Stimulated activated naive CD8-positive, alpha-beta T cell treated with anti-CD3 and anti-CD28 coated beads, Interleukin-15, Interleukin-2, amounts not matched to agents 100 ng/mL and 50 ng/mL, for 24 hours (primary cell): ENCODE results near the gene TRERF1.

Experiments used
- H3K27ac Mint-ChIP-seq: one replicate; pipeline ENCODE4 v1.8.0; 2021; ENCODE audit warnings: mild to moderate bottlenecking, mixed read lengths
- H3K27me3 Mint-ChIP-seq: one replicate; pipeline ENCODE4 v1.8.0; 2021; ENCODE audit warnings: mixed read lengths
- H3K36me3 Mint-ChIP-seq: one replicate; pipeline ENCODE4 v1.8.0; 2021; ENCODE audit warnings: low read depth, mixed read lengths
- H3K4me1 Mint-ChIP-seq: one replicate; pipeline ENCODE4 v1.8.0; 2021; ENCODE audit warnings: low read depth, mixed read lengths
- H3K4me3 Mint-ChIP-seq: one replicate; pipeline ENCODE4 v1.8.0; 2021; ENCODE audit warnings: mild to moderate bottlenecking, mixed read lengths
- H3K9me3 Mint-ChIP-seq: one replicate; pipeline ENCODE4 v1.8.0; 2021; ENCODE audit warnings: mixed read lengths

The TRERF1 gene

DNA sequence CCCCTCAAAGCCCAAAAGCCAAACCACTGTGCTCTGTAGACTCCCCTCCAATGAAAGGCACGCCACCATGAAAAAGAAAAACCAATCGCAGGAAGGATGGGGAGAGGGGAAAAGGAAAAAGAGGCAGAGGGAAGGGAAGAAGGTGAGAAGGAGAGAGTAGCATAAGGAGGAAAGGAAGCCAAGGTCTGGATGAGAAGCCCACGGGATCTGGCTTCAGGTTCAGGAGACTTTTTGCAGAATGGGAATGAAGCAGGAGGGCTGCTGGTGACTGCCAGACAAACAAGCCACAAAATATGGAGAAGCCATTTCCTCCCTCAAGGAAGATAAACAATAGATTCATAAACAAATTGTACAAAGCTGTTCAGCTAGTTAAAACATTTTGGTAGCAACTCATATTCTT is 155.1 kb downstream of the TRERF1 start:
- no peak overlapping the region for H3K27ac Mint-ChIP-seq
- H3K27me3 Mint-ChIP-seq, result no peaks in the 10 kb centered on the region
- peaks cover 7% of the 10 kb centered on the region for H3K36me3 Mint-ChIP-seq
- peaks cover 52% of the 10 kb centered on the region for H3K4me1 Mint-ChIP-seq
- no peaks in the 10 kb centered on the region for H3K9me3 Mint-ChIP-seq
- H3K4me3 Mint-ChIP-seq, result no peak overlapping the region

DNA sequence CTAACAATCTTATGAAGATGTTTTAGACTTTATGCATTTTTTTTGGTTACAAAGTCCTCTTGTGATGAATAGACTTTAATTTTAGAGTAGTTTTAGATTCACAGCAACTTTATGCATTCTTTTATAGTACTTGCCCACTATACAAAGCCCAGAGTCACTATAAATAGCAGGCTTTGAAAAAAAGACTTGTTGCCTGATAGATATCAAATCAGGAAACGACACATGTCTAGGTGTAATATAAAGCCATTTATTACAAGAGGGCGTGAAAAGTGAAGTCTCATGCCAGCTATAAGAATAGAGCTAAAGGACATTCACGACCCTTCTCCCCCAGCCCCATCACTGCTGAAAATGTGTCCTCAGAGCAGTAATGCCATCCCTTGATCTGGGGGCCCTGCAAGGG is 156.0 kb downstream of the TRERF1 start:
- Mint-ChIP-seq H3K36me3 (peaks cover 7% of the 10 kb centered on the region), H3K27me3 (no peaks in the 10 kb centered on the region), H3K9me3 (no peaks in the 10 kb centered on the region), H3K4me3 (no peak overlapping the region), H3K27ac (no peak overlapping the region), H3K4me1 (peaks cover 52% of the 10 kb centered on the region)

DNA sequence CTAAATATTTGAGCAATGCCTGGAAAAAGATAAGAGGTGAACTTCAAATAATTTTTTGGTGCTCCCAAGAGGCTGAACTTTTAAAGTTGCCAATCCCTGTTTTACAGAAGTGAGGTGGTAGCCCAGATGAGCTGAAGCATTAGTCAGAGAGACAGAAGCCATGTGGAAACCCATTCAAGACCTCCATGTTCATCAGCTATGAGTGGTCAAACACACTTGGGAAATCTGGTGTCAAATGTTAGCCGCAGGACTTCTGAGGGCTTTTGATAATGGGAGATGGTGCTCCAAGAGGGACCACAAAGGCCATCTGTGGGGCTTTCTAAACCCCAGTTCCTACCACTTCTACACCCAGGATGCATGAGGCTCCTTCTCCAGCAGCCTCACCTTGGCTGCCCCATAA is 156.5 kb downstream of the TRERF1 start:
- Mint-ChIP-seq H3K4me1 (peaks cover 52% of the 10 kb centered on the region), H3K9me3 (no peaks in the 10 kb centered on the region), H3K4me3 (no peak overlapping the region), H3K36me3 (peaks cover 7% of the 10 kb centered on the region), H3K27ac (no peak overlapping the region), H3K27me3 (no peaks in the 10 kb centered on the region)

- Mint-ChIP-seq H3K9me3 (no peaks in the 10 kb centered on the region), H3K4me1 (peaks cover 52% of the 10 kb centered on the region), H3K4me3 (no peak overlapping the region), H3K27ac (no peak overlapping the region), H3K27me3 (no peaks in the 10 kb centered on the region), H3K36me3 (peaks cover 6% of the 10 kb centered on the region)
These were observed 157.0 kb downstream of the TRERF1 start for GRCh38 chr6:42294759-42295158.

- Mint-ChIP-seq H3K36me3 (peaks cover 4% of the 10 kb centered on the region), H3K4me1 (peaks cover 55% of the 10 kb centered on the region), H3K27ac (peak overlapping the region; percentile 24)
These were observed 158.2 kb downstream of the TRERF1 start for GRCh38 chr6:42293386-42293977.

DNA sequence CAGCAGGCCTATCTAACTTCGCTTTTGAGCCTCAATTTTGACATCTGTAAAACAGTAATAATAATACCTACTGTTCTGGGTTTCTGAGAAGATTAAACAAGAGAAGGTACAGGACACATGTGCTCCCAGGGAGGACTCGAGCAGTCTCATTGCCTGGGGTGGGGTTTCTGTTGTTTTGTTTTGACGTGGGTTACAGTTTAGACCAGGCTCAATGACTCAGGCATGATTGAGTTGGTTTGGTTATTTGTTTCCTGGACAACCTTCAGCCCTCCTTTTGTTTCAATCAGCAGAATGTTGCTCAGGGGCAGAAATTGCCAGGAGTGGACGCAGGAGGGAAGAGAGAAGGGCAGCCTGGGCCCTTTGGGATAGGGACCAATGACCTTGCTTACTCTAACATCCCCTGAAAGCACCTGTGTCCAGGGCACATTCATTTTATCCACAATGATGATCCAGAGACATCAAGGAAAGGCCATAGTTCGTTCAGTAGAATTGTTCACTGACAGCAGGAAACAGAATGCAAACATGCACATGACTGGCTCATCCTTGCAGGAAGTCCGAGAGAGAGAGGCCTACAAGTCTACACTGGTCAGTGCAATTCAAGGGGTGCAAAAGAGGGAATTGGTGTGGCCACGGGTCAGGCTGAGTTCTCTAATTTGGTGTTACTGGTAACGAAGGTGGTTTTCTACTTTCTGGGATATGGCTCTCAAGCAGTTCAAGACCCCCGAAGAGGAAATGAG is 159.6 kb downstream of the TRERF1 start:
- no peak overlapping the region for H3K4me3 Mint-ChIP-seq
- peaks cover 9% of the 10 kb centered on the region for H3K36me3 Mint-ChIP-seq
- no peaks in the 10 kb centered on the region for H3K9me3 Mint-ChIP-seq
- peaks cover 63% of the 10 kb centered on the region for H3K4me1 Mint-ChIP-seq
- no peaks in the 10 kb centered on the region for H3K27me3 Mint-ChIP-seq
- peak overlapping the region; percentile 61 for H3K27ac Mint-ChIP-seq

More at GRCh38 chr6:42293386-42293977, 158.2 kb downstream of the TRERF1 start:
- H3K27me3 Mint-ChIP-seq, result no peaks in the 10 kb centered on the region
- H3K4me3 Mint-ChIP-seq, result peak overlapping the region; percentile 24
- no peaks in the 10 kb centered on the region for H3K9me3 Mint-ChIP-seq

- Mint-ChIP-seq H3K9me3 (no peaks in the 10 kb centered on the region), H3K36me3 (peaks cover 6% of the 10 kb centered on the region), H3K27me3 (no peaks in the 10 kb centered on the region), H3K4me3 (no peak overlapping the region), H3K27ac (peak overlapping the region; percentile 22), H3K4me1 (peaks cover 30% of the 10 kb centered on the region)
These were observed 164.0 kb downstream of the TRERF1 start for GRCh38 chr6:42287756-42288155.

GRCh38 chr6:42281570-42281969 is 170.2 kb downstream of the TRERF1 start:
- H3K36me3 Mint-ChIP-seq, result no peaks in the 10 kb centered on the region
- no peaks in the 10 kb centered on the region for H3K9me3 Mint-ChIP-seq
- H3K27me3 Mint-ChIP-seq, result no peaks in the 10 kb centered on the region
- peak overlapping the region; percentile 37 for H3K4me3 Mint-ChIP-seq
- peak overlapping the region; percentile 61 for H3K27ac Mint-ChIP-seq
- peaks cover 54% of the 10 kb centered on the region for H3K4me1 Mint-ChIP-seq

GRCh38 chr6:42280966-42281533 is 170.7 kb downstream of the TRERF1 start:
- H3K27ac Mint-ChIP-seq, result peak overlapping the region; percentile 61
- H3K27me3 Mint-ChIP-seq, result no peaks in the 10 kb centered on the region
- H3K9me3 Mint-ChIP-seq, result no peaks in the 10 kb centered on the region
- H3K4me1 Mint-ChIP-seq, result peaks cover 54% of the 10 kb centered on the region
- no peaks in the 10 kb centered on the region for H3K36me3 Mint-ChIP-seq
- peak overlapping the region; percentile 37 for H3K4me3 Mint-ChIP-seq

- peak overlapping the region; percentile 1 for H3K4me3 Mint-ChIP-seq
- peaks cover 54% of the 10 kb centered on the region for H3K4me1 Mint-ChIP-seq
- no peaks in the 10 kb centered on the region for H3K36me3 Mint-ChIP-seq
- no peaks in the 10 kb centered on the region for H3K9me3 Mint-ChIP-seq
- H3K27ac Mint-ChIP-seq, result no peak overlapping the region
- H3K27me3 Mint-ChIP-seq, result no peaks in the 10 kb centered on the region
These were observed 171.6 kb downstream of the TRERF1 start for GRCh38 chr6:42279966-42280629.

DNA sequence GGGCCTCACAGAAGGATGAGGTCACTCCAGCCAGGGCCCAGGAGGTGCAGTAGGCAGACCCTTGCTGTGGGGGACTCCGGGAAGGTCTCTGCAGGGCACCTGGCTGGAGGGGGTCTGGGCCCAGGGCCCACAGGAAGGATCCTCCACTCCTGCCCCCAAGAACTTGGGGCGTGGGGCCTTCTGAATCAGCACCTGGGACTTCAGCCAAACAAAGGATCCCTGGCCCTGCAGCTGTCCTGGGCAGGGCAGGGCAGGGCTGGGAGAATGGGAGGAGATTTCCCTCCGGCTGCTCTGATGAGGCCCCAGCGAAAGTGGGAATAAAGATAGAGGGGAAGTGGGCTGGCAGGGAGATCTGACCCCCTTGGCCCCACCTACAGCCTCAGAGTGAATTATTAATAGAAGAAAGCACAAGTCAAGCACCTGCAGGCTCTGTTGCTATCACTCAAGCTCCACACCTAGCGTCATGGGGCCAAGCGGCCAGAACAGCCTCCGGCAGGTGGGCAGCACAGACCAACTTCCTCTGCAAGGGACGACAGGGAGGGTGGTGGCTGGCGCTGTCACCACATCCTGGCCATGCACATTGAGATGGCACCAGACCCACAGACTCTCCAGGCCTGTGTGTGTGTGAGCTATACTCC is 172.5 kb downstream of the TRERF1 start:
- Mint-ChIP-seq H3K36me3 (no peaks in the 10 kb centered on the region), H3K9me3 (no peaks in the 10 kb centered on the region), H3K4me3 (peak overlapping the region; percentile 1), H3K27me3 (no peaks in the 10 kb centered on the region), H3K27ac (peak overlapping the region; percentile 75), H3K4me1 (peaks cover 47% of the 10 kb centered on the region)

DNA sequence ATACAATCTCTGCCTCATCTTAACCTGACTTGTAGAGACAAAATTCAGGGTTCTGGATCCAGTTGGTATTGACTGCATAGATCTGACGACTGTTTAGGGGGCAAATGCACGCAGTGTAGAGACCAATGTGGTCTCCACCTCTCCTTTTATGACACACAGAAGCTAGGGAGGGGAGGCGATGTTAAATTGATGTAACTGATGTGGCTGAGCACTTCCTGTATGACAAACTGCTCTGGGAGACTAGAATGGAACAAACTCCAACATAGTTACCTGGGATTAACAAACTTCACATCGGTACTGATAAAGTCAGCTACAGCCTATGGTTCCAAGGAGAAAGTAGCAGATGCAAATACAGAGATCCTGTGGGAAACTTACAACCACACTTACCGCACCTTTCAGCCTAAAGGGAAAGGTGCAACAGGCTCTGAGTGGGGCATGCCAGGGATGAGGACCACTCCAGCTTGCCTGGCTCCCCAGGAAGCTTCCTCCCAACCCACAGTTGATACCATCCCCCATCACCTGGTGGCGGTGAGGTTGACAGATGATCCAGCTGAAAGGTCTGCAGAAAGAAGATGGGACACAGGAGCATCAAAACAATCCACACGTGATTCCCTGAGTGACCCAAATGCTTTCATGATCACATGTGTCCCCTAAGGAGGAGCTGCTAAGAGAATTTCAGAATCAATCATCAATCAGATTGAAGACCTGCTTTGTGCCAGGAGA is 173.4 kb downstream of the TRERF1 start:
- Mint-ChIP-seq H3K9me3 (no peaks in the 10 kb centered on the region), H3K4me3 (peak overlapping the region; percentile 49), H3K4me1 (peaks cover 46% of the 10 kb centered on the region), H3K36me3 (no peaks in the 10 kb centered on the region), H3K27ac (peak overlapping the region; percentile 75), H3K27me3 (no peaks in the 10 kb centered on the region)

DNA sequence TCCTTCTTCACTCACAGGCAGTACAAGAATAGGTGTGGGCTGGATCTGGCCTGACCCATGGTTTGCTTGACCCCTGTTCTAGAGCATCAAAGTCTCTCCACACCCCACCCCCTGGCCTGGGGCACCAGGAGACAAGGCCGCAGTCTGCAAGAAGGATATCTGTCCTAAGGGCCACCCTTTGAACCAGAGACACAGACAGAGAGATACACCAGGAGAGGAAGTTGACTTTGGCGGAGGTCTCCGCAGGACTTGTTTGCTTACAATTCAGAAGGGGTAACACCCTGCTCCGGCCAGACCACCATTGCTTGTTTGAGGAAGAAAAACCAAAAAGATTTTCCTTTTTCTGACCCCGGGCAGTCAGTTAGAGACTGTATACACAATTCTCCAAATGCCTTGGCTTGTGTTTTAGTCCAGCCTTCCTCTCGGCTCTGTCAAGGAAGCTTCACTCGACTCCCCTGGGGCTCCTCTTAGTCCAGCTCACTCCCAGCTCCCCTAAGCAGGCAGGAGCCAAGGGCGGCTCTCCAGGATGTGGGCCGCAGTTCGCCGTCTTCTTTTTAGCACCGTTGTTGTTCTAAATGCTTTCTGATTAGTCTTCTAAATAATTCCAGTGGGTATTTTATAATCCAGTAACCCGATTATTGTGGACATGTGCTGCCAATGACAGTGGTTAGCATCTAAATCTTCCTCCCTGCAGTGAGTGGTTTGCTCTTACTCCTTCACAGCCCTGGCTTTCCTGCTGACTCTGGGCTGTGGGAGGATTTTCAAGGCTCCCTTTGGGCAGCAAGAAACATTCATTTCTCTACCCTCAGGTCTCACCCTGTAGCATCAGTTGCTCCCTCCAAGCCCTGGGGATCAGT is 175.5 kb downstream of the TRERF1 start:
- Mint-ChIP-seq H3K4me1 (peaks cover 42% of the 10 kb centered on the region), H3K27ac (no peak overlapping the region), H3K27me3 (no peaks in the 10 kb centered on the region), H3K9me3 (no peaks in the 10 kb centered on the region), H3K36me3 (no peaks in the 10 kb centered on the region), H3K4me3 (no peak overlapping the region)
